ENCODE results near the gene SORCS2. TPM values are rescaled to one million over a fixed set of nuclear protein-coding genes. Genes with fewer than 3 reads are reported as not detected.

The SORCS2 gene
- total RNA-seq, 1 experiment from 2014 or later: 0.06 TPM

GRCh38 chr4:7719354-7720174, 527.2 kb downstream of the SORCS2 start:
- no peaks in the 10 kb centered on the region for H3K9me3 ChIP-seq (ENCODE audit: low read depth, low read length, poor library complexity, severe bottlenecking)
- H3K4me3 ChIP-seq (ENCODE audit: low read depth, low read length, poor library complexity, severe bottlenecking): no peak overlapping the region
- no TSS peak for BruUV-seq (replicated peaks)
- ChIA-PET POLR2A (ENCODE audit: low non-redundant PET) (interaction anchor here (0.6 kb wide), 1 partner anchor 1032 kb away, joined by 12 read pairs; no protein-coding TSS in a partner anchor), CTCF (interaction anchor here (0.6 to 1.1 kb wide), 3 partner anchors 8 to 528 kb away, joined by 3 to 4 read pairs (median 4); partner anchors contain the start of gene SORCS2)
- intact Hi-C loops (cut with micrococcal nuclease; ENCODE audit: unreplicated experiment): loop anchor here (1.0 kb wide), 1 partner anchor 527 kb away; the partner anchor contains the start of gene SORCS2
- no peaks in the 10 kb centered on the region for H3K4me1 ChIP-seq (ENCODE audit: insufficient read depth, low read length, poor library complexity, severe bottlenecking)
- no peak overlapping the region for H3K27ac ChIP-seq (ENCODE audit: low read depth, low read length, poor library complexity, severe bottlenecking)
- H3K27me3 ChIP-seq (replicated peaks; ENCODE audit: insufficient read depth, low read depth, low read length, poor library complexity): peaks cover 7% of the 10 kb centered on the region
- TF ChIP-seq EZH2 (IDR thresholded peaks at IDR 0.05; ENCODE audit: borderline replicate concordance, low read depth, low read length, poor library complexity, severe bottlenecking): no peak
- TF ChIP-seq, protein P1, sequence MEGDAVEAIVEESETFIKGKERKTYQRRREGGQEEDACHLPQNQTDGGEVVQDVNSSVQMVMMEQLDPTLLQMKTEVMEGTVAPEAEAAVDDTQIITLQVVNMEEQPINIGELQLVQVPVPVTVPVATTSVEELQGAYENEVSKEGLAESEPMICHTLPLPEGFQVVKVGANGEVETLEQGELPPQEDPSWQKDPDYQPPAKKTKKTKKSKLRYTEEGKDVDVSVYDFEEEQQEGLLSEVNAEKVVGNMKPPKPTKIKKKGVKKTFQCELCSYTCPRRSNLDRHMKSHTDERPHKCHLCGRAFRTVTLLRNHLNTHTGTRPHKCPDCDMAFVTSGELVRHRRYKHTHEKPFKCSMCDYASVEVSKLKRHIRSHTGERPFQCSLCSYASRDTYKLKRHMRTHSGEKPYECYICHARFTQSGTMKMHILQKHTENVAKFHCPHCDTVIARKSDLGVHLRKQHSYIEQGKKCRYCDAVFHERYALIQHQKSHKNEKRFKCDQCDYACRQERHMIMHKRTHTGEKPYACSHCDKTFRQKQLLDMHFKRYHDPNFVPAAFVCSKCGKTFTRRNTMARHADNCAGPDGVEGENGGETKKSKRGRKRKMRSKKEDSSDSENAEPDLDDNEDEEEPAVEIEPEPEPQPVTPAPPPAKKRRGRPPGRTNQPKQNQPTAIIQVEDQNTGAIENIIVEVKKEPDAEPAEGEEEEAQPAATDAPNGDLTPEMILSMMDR (conservative IDR thresholded peaks at IDR 0.05; ENCODE audit: low read depth, low read length): peak; percentile 91
- no peaks in the 10 kb centered on the region for H3K36me3 ChIP-seq (ENCODE audit: insufficient read depth, low read length, poor library complexity, severe bottlenecking)
- peak; percentile 69 for DNase-seq (ENCODE audit: low spot score)

- no TSS peak for BruUV-seq (replicated peaks)
- POLR2A ChIA-PET (ENCODE audit: low non-redundant PET): no interaction called here
- peak; percentile 29 for DNase-seq (ENCODE audit: low spot score)
- TF ChIP-seq, protein P1 (conservative IDR thresholded peaks at IDR 0.05; ENCODE audit: low read depth, low read length): peak; percentile 45
- TF ChIP-seq EZH2 (IDR thresholded peaks at IDR 0.05; ENCODE audit: borderline replicate concordance, low read depth, low read length, poor library complexity, severe bottlenecking): no peak
- Histone ChIP-seq H3K27me3 (replicated peaks; ENCODE audit: insufficient read depth, low read depth, low read length, poor library complexity) (peaks cover 7% of the 10 kb centered on the region), H3K36me3 (ENCODE audit: insufficient read depth, low read length, poor library complexity, severe bottlenecking) (no peaks in the 10 kb centered on the region), H3K4me3 (ENCODE audit: low read depth, low read length, poor library complexity, severe bottlenecking) (no peak overlapping the region), H3K9me3 (ENCODE audit: low read depth, low read length, poor library complexity, severe bottlenecking) (no peaks in the 10 kb centered on the region), H3K27ac (ENCODE audit: low read depth, low read length, poor library complexity, severe bottlenecking) (no peak overlapping the region), H3K4me1 (ENCODE audit: insufficient read depth, low read length, poor library complexity, severe bottlenecking) (no peaks in the 10 kb centered on the region)
- CTCF ChIA-PET: no interaction called here
- intact Hi-C loops (cut with micrococcal nuclease; ENCODE audit: unreplicated experiment): loop anchor here (1.0 kb wide), 1 partner anchor 265 kb away; no protein-coding TSS in a partner anchor
These were observed 529.7 kb downstream of the SORCS2 start for GRCh38 chr4:7721984-7722551.

DNA sequence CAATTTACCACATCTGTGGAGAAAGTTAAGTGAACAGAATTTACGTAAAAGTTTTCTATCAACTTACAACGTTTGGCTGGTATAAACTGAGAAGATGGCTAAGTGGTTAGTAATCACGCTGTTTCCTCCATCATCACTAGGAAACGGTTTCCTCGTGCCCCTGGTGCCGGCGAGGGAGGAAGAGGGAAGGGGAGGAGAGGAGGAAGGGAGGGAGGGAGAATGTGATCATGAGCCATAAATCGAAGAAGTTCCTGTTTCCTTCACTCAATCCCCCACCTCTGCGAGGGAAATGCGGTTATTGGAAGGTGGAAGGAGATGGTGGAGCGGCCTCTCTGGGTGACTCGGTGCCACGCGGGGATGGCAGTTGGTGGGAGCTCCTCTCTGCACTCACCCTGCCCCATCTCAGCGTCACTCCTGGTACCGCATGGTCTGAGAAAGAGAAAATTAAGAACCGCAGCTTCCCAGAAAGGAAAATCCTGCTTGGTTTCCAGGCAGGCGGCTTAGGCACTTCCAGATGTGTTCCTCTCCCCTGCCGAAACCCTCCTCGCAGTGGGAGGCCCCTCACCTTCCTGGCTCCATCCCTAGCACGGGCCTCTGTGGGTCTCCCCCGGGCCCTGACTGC, 530.5 kb downstream of the SORCS2 start:
- Histone ChIP-seq H3K4me3 (ENCODE audit: low read depth, low read length, poor library complexity, severe bottlenecking) (no peak overlapping the region), H3K4me1 (ENCODE audit: insufficient read depth, low read length, poor library complexity, severe bottlenecking) (no peaks in the 10 kb centered on the region), H3K27me3 (replicated peaks; ENCODE audit: insufficient read depth, low read depth, low read length, poor library complexity) (peaks cover 7% of the 10 kb centered on the region), H3K9me3 (ENCODE audit: low read depth, low read length, poor library complexity, severe bottlenecking) (no peaks in the 10 kb centered on the region), H3K36me3 (ENCODE audit: insufficient read depth, low read length, poor library complexity, severe bottlenecking) (no peaks in the 10 kb centered on the region), H3K27ac (ENCODE audit: low read depth, low read length, poor library complexity, severe bottlenecking) (no peak overlapping the region)
- no peak for TF ChIP-seq EZH2 (IDR thresholded peaks at IDR 0.05; ENCODE audit: borderline replicate concordance, low read depth, low read length, poor library complexity, severe bottlenecking)
- TF ChIP-seq, protein P1 (conservative IDR thresholded peaks at IDR 0.05; ENCODE audit: low read depth, low read length): no peak
- BruUV-seq (replicated peaks): no TSS peak
- intact Hi-C loops (cut with micrococcal nuclease; ENCODE audit: unreplicated experiment): loop anchor here (1.0 kb wide), 1 partner anchor 264 kb away; no protein-coding TSS in a partner anchor
- CTCF ChIA-PET: no interaction called here
- POLR2A ChIA-PET (ENCODE audit: low non-redundant PET): no interaction called here
- DNase-seq (ENCODE audit: low spot score): no peak

Data from A673 (cell line).